ENCODE data around the gene LGALS14. TPM values are rescaled to one million over a fixed set of nuclear protein-coding genes. Genes with fewer than 3 reads are reported as not detected.
"Not testable (repeated sequence)": the region's sequence is repeated elsewhere in the genome, so short reads cannot be mapped to it uniquely, and the experiment has no call there.

The LGALS14 gene, protein sequence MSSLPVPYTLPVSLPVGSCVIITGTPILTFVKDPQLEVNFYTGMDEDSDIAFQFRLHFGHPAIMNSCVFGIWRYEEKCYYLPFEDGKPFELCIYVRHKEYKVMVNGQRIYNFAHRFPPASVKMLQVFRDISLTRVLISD
- total RNA-seq = not detected in 2 replicates

DNA sequence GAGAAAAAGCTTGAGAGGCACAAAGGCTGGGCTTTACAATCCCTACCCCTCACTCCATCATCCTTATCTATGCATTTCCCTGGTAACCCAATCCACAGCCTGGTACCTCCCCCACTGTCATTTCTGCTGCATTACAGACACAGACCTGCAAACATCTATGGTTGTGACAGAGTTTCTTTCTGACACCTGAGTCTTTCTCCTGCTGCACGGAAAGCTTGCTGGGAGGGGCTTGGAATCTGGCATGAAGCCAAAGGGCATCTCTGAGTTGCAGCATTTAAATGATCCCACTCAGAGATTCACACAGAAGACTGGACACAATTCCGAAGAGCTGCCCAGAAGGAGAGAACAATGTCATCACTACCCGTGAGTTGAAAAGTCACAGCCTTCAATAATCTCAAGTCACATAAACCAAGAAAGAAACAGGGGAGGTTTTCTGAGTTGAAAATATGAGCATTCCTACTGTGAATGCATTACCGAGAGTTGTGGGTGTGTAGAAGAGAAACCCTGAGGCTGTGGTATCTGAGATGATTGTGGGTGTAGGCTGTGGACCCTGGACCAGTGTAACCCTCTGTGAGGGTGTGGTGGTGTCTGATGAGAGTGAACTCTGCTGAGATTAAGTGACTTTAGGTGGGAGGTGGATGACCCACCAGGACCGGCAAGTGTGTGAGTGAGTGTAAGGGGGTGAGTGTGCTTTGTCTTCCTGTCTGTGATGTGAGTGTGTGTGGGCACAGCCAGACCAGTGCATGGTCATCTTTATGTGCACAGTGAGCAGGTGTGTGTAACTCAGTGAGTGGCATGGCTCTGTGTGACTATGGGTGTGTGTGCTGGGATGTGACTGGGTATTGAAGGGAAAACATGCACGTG lies at the start of gene LGALS14:
Gene LGALS14, plus strand, starts transcription at position 301 of the 864 bp plus-strand sequence. Its CDS starts 48 bp downstream, at position 349.
- no peak for DNase-seq (ENCODE audit: low read depth in 2 of 2)

DNA sequence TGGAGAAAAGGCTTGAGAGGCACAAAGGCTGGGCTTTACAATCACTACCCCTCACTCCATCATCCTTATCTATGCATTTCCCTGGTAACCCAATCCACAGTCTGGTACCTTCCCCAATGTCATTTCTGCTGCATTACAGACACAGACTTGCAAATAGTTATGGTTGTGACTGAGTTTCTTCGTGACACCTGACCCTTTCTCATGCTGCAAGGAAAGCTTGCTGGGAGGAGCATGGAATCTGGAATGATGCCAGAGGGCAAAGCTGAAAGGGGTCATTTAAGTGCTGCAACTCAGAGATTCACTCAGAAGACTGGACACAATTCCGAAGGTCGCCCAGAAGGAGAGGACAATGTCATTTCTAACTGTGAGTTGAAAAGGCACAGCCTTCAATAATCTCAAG lies 48.7 kb upstream of the LGALS14 start, which contains the start of gene LGALS16:
Gene LGALS16, plus strand, starts transcription at position 301 of the 400 bp plus-strand sequence. Its CDS starts 49 bp downstream, at position 350.
- no peak for DNase-seq (ENCODE audit: low read depth in 2 of 2)

DNA sequence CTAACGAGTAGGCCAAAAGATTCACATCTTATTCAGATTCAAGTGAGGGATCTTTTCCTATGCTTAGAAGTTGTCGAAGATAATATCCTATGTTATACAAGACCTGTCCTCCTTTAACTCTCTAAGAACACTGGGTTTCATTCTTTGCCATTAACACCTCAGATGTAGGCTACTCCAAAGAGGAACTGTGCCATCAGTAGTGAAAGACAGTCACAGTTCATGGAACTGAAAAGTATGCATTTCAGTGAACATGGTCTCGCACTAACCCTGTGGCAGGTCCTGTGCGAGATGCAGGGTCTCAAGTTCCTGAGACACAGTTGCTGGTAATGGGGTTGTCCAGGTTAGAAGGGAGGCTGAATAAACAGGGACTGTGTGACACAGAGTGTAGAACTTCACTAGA lies 44.5 kb upstream of the LGALS14 start:
- no peak for DNase-seq (ENCODE audit: low read depth in 2 of 2)

DNA sequence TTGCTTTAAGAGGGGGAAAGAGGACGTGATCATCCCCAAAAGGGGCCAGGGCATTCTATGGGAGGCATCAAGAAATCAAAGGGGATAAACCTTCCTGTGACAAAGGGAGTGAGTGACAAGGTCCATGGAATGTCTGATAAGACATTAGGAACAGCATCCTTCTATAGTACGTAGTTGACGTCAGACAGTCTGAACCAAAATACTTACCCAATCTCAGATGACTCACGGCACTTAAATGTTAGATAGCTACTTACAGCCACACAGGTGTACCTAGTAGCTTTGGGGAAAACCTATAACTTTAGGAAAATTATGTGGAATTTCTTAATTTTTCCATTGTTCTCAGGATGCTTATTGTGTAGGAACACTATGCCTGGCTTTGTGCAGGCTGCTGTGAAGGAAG lies 43.6 kb upstream of the LGALS14 start:
- DNase-seq (ENCODE audit: low read depth in 2 of 2) = no peak

DNA sequence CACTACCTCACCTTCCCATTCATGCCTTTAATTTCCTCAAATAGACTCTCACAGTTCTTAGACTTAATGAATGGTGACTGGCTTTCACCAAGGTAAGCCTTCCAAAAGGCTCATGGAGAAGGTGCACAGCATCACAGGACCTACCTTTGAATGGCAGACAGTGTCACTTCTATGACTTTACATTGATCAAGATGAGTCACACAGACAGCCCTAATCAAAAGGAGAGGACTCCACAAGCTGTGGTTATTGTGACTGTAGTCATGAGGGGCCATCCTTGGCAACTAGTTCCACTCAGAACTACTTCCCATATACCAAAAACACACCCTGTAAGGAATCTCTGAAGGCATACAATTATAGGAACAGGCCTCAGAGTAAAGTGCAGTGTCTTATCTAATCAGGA lies 42.7 kb upstream of the LGALS14 start:
- no peak for DNase-seq (ENCODE audit: low read depth in 2 of 2)

DNA sequence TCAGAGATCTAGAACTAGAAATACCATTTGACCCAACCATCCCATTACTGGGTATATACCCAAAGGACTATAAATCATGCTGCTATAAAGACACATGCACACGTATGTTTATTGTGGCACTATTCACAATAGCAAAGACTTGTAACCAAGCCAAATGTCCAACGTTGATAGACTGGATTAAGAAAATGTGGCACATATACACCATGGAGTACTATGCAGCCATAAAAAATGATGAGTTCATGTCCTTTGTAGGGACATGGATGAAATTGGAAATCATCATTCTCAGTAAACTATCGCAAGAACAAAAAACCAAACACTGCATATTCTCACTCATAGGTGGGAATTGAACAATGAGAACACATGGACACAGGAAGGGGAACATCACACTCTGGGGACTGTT lies 34.4 kb upstream of the LGALS14 start:
- DNase-seq (ENCODE audit: low read depth in 2 of 2) = not testable (repeated sequence)

DNA sequence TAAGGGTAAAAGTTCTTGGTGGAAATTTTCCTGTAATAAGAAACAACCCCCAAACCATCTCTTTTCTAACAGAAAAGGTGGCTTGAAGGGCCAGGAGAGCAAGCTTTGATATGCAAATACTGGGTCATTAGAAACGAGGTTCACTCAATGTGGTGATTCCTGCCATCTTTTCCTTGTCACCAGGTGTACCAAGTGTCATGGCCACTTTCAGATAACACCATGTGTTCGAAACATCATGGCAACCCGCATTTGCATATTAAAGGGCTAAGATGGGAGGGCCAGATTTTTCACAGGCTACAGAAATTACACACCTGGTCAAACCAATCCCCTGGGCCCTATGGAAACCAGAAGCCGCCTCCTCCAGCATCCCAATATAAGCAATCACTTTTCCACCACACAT lies 33.3 kb upstream of the LGALS14 start:
- no peak for DNase-seq (ENCODE audit: low read depth in 2 of 2)

DNA sequence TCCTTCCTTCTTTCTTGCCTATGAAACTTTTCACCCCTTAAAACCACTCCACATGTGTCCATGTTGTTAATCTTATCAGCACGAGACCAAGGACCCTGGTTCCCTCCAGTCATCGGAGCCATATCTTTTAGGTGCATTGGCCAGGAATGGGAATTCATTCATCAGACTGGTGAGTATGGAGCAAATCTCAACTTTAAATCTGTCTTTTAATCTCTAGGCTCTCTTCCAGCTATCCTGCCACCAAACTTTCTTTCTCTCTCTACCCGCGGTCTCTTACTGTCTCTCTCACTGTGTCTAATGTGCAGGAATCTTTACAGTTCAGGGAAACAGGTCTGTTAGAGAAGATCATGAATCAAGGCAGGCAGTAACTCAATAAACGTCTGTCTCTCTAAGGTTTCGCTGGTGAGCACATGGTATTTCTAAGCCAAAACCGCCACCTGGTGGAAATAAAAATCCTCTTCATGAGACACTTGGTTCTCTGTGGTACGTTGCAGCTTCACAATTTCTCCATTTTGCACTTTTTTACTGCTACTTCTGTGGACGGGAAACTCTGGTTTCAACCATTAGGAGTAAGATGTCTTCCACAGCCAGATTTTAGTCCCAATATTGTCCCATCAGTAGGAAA lies 32.4 kb upstream of the LGALS14 start:
- peak; percentile 47 to 62 for DNase-seq (ENCODE audit: low read depth in 2 of 2)

DNA sequence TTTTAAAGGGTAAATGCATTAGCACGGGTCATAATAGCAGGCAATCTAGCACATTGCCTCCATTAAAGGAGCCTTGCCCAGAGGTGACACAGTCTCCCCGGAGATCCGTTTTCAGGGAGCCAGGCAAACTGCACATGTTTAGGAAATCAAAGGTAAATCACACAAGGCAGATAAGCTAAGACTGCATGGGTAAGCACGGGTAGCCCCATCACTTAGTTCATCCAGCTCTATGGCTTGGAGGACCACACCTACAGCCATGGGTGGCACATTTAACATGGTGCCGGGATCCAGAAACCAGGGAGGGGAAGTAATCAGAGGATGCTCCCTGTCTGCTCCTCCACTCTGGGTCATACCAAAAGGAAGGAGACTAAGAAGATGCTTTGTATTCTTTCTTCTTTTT lies 31.8 kb upstream of the LGALS14 start:
- DNase-seq (ENCODE audit: low read depth in 2 of 2) = no peak

DNA sequence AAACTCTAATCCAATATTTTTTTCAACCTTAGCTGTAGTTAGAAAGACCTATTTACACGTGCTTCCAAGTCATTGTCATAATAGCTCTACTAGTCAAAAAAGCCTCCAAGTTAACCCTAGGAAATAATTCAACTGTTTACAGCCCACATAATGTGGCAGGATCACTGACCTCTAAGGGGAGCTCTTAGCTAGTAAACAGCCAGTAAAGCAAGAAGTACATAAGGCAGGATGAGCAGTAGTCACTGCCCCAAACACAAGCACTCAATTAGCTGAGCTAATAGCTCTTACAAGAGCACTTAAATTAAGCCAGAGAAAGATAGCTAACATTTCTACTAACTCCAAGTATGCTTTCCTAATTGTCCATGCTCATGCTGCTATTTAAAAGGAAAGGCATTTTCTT lies 30.4 kb upstream of the LGALS14 start:
- DNase-seq (ENCODE audit: low read depth in 2 of 2) = not testable (repeated sequence)

DNA sequence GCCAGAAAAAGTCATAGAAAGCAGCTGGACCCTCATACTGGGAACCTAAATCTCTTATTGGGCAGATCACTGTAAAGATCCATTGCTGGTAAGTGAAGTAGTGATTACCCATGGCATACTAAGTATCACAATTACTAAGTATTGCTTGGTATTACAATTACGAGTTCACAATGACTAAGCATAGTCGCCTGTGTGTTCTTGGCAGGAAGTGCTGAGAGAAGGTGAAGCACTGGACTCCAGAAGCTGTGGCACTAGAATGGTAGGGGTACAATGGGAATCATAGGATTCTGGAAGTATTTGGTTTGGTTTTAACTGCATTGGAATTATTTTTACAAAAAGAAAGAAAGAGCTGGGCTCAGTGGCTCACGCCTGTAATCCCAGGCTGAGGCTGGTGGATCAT lies 28.3 kb upstream of the LGALS14 start:
- DNase-seq (ENCODE audit: low read depth in 2 of 2) = no peak

DNA sequence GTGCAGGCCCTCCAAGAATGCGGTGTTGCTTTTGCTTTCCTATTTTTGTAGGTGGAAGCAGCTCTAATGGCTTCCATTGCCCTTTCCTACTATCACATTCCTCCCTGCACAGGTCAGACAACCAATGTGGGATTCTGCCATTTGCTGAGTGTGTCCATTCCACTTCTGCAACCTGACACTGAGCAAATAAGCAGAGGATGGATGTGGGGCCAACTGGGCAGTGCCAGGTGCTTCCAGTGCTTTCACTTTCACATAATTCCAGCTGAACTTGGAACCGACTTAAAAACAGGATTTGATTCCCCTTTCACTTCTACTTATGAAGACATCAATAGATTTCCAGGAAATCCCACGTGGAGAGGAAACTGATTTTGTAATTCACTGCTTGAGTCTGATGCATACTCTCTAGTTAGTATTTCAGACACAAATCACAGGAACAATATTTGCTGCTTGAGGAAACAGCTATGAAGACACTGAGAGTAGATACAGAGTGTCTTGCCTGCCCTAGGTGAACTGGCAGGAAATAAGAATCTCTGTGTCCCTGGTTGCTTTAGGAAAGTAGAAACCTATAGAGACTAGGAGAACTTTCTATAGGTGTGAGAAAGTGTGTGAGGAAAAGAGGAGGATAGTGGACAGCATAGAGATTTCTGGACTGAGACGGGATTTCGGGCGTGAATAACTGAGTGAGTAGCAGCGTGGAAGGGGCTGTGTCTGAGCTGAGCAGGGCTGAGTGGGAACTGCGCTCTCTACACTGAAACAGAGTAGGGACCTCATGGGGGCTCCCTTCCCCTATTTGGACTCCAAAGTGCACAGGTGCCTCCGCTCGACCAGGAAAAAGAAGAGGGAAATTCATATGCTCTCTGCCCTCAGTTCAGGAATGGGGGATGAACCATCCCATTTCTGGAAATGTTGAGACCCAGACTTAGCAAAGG lies 26.1 kb upstream of the LGALS14 start:
- DNase-seq (ENCODE audit: low read depth in 2 of 2) = peak in 1 of 2 donors; percentile 36

DNA sequence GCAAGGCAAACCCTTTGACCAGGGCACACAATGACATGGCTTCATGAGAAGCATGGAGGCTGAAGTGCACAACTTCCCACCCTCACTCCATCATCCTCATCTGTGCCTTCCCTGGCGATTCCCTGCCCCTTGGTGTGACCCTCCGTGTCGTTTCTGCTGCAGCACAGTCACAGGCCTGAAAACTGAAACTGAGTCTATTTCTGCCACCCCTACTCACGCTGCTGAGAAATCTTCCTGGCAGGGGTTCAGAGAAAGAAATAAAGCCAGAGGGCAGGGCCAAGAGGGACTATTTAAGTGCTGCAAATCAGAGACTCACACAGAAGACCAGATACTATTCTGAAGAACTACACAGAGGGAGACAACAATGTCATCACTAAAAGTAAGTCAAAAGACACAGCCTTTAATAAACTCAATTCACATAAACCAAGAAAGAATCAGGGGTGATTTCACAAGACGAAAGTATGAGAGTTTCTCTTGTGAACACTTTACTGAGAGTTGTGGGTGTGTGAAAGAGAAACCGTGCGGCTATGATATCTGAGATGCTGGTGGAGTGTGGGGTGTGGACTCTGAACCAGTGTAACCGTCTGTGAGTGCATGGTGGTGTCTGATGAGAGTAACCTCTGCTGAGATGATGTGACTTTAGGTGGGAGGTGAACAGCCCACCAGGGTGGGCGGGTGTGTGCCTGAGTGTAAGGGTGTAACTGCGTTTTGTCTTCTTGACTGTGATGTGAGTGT lies 25.1 kb upstream of the LGALS14 start:
- no peak for DNase-seq (ENCODE audit: low read depth in 2 of 2)

DNA sequence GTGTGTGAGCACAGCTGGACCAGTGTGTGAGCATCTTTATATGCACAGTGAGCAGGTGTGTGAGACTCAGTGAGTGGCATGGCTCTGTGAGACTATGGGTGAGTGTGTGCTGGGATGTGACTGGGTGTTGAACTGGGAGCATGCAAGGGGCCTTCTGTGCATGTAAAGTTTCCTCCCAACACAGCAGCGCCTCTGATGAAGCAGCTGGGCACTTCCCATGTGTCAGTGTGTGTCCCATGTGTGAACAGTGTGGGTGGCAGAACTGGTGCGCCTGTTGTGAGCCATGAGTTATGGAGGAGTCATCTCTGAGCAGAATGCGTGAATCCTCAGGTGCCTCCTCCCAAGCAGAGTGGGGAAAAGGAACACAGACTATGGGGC lies 24.5 kb upstream of the LGALS14 start:
- no peak for DNase-seq (ENCODE audit: low read depth in 2 of 2)

DNA sequence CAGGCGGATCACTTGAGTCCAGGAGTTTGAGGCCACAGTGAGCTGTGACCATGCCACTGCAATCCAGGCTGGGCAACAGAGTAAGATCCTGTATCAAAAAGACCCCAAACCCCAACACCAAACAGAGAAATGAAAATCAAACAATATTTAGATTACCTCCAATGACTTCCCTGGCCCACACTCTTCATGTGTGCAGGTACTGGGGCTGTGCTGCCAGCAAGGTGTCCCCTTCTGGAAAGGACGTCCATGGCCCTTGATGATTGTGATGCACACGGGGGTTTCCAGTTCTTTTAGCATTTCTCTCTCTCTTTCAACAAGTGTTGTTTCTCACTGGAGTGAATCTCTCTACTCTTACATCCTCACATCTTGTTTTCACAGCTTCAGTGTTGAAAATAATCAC lies 23.7 kb upstream of the LGALS14 start:
- DNase-seq (ENCODE audit: low read depth in 2 of 2) = no peak

DNA sequence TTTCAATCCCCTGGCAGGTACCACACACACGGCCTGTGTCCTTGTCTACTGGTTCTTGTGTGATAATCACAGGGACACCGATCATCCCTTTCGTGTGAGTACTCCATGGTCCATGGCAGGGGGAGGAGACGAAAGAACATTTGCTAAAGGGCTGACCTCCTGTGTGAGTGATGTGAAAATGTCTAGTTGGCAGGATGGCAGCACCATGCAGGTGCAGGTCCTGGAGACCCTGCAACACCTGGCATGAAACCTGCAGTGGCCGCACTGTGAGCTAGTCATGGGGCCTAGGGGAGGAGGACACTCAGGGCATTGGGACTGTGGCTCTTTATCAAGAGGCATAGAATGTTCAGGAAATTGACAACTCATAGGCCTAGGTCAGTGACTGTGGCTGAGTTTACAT lies 22.9 kb upstream of the LGALS14 start:
- no peak for DNase-seq (ENCODE audit: low read depth in 2 of 2)

DNA sequence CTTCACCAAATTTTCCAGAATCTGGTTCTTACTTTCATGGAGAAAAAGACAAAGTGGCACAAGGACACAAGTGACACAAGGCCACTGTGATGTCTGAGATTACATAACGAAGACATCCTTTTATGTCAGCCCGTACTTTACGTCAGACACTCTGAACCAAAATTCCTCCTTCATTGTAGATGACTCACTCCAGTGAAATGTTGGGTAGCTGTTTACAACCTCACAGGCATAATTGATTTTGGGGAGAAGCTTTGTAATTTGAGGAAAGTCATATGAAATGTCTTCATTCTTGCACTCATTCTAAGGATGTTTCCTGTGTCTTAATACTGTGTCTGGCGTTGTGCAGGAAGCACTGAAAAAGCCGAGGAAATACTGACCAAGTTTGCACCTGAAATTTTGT lies 20.0 kb upstream of the LGALS14 start:
- no peak for DNase-seq (ENCODE audit: low read depth in 2 of 2)

DNA sequence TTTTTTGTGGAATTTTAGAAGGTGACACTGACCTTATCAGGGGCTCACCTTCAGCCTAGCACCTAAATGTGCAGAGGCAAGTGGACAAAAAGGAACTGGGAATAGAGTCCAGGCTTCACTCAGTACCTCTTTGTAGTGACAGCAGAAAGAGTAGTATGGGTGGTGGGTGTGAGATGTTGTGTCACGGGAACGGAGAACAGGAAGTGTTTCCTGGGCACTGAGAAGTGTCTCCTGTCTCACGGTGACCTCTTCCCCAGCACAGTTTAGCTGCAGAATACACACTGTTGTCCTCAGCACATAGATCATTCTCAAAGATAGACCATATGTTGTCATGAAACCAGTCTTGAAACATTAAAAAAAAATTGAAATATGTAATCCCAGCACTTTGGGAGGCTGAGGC lies 17.5 kb upstream of the LGALS14 start:
- DNase-seq (ENCODE audit: low read depth in 2 of 2) = no peak

DNA sequence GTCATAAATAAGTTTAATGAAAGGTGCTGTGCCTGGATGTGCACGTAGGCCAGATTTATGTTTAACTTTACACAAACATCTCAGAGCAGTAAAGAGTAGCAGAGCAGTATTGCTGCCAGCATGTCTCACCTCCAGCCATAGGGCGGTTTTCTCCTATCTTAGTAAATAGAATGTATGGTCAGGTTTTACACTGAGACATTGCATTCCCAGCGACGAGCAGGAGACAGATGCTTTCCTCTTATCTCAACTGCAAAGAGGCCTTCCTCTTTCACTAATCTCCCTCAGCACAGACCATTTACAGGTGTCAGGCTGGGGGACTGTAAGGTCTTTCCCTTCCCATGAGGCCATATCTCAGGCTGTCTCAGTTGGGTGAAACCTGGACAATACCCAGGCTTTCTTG lies 15.6 kb upstream of the LGALS14 start:
- DNase-seq (ENCODE audit: low read depth in 2 of 2) = not testable (repeated sequence)

DNA sequence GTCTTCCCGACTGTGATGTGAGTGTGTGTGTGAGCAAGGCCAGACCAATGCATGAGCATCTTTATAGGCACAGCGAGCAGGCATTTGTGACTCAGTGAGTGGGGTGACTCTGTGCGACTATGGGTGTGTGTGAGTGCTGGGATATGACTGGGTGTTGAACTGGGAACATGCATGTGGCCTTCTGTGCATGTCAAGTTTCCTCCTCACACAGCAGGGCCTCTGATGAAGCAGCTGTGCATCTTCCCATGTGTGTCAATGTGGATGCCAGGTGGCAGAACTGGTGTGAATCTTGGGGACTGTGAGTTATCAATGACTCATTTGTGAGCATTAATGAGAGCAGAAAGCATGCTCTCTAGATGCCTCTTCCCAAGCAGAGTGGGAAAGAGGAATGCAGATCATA lies 12.1 kb upstream of the LGALS14 start:
- DNase-seq (ENCODE audit: low read depth in 2 of 2) = no peak

DNA sequence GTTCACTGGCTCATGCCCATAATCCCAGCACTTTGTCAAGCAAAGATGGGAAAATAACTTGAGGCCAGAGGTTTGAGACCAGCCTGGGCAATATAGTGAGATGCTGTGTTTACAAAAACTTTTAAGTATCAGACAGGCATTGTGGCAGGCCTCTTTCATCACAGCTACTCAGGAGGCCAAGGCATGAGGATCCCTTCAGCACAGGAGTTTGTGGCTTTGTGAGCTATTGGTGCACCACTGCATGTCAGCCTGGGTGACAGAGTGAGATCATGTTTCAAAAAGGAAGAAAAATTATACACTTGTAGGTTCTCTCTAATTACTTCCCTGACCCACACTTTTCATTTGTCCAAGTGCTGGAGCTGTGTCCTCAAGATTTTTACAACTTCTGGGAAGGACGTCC lies 11.5 kb upstream of the LGALS14 start:
- no peak for DNase-seq (ENCODE audit: low read depth in 2 of 2)

Measured in dermis microvascular lymphatic vessel endothelial cell (primary cell).